Calu3 (cell line): ENCODE measurements around the gene ETV3L. TPM values are rescaled to one million over a fixed set of nuclear protein-coding genes. Genes with fewer than 3 reads are reported as not detected.
A peak's percentile ranks its signal among the peaks of the same experiment; 100 is the strongest.

ENCODE experiments used
- BruUV-seq: library from RNA; stranded (reverse); fragments of 400-500 nt; replicated peaks from 2 replicates; lab custom pipeline; 2021; lab: Mats Ljungman, UMichigan
- CTCF ChIA-PET: fragments of 300-600 bp; sonication (Branson Sonifier 250); formaldehyde crosslinking; loops from one replicate; lab custom pipeline; 2022; ENCODE audit warnings: antibody characterized with exemption; lab: Charles Lee
- DNase-seq: peaks from one replicate; pipeline ENCODE4 v3.0.0; 2022
- H3K27ac Mint-ChIP-seq: one replicate; pipeline ENCODE4 v1.8.0; 2022; ENCODE audit warnings: mixed read lengths; ENCODE audit not compliant: unreplicated experiment
- H3K27me3 Mint-ChIP-seq: one replicate; pipeline ENCODE4 v1.8.0; 2022; ENCODE audit warnings: mixed read lengths; ENCODE audit not compliant: unreplicated experiment
- H3K36me3 Mint-ChIP-seq: one replicate; pipeline ENCODE4 v1.8.0; 2022; ENCODE audit warnings: mild to moderate bottlenecking, moderate library complexity, mixed read lengths; ENCODE audit not compliant: insufficient read depth, unreplicated experiment
- H3K4me1 Mint-ChIP-seq: one replicate; pipeline ENCODE4 v1.8.0; 2022; ENCODE audit warnings: mild to moderate bottlenecking, low read depth, mixed read lengths; ENCODE audit not compliant: unreplicated experiment
- H3K4me3 Mint-ChIP-seq: one replicate; pipeline ENCODE4 v1.8.0; 2022; ENCODE audit warnings: mild to moderate bottlenecking, low read depth, moderate library complexity, mixed read lengths; ENCODE audit not compliant: unreplicated experiment
- H3K9me3 Mint-ChIP-seq: one replicate; pipeline ENCODE4 v1.8.0; 2022; ENCODE audit warnings: low read depth, mixed read lengths; ENCODE audit not compliant: unreplicated experiment
- intact Hi-C: fragments of 100-400 bp; cut with micrococcal nuclease; formaldehyde crosslinking; loops from one replicate; pipeline ENCODE4 v1.10.0; 2022; ENCODE audit not compliant: unreplicated experiment
- total RNA-seq: library from RNA; stranded (reverse); gene quantifications from 2 replicates; pipeline ENCODE4 v1.2.3, GENCODE V29; 2022
- TF ChIP-seq, protein P1 (sequence below): fragments of 200-600 bp; IDR thresholded peaks from one replicate; pipeline ENCODE4 v1.8.0; 2022; ENCODE audit warnings: antibody characterized with exemption; ENCODE audit not compliant: unreplicated experiment

The ETV3L gene
- total RNA-seq, 1 experiment from 2014 or later = not detected

DNA sequence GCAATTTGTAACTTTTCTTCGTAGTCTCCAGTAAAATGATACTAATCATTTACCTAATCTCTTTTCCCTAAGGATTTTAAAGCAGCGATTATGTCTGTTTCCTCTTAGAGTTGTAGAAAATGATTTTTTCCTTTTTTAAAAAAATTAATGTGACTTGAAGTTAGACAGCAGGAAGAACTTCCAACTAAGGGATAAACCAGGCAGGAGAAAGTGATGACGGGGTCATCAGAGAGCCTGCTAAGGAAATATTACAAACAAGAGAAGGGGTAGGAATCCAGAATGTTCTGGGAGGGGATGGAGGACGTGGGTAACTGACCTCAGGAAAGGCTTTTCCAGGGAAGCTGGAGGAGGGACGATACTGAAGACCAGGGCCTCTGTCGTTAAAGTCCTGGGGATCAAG, 8.8 kb upstream of the ETV3L start:
- Mint-ChIP-seq H3K4me3 (no peak overlapping the region), H3K27ac (no peak overlapping the region), H3K36me3 (no peaks in the 10 kb centered on the region), H3K9me3 (no peaks in the 10 kb centered on the region), H3K4me1 (peaks cover 14% of the 10 kb centered on the region), H3K27me3 (peaks cover 94% of the 10 kb centered on the region)
- DNase-seq = no peak
- TF ChIP-seq, protein P1, sequence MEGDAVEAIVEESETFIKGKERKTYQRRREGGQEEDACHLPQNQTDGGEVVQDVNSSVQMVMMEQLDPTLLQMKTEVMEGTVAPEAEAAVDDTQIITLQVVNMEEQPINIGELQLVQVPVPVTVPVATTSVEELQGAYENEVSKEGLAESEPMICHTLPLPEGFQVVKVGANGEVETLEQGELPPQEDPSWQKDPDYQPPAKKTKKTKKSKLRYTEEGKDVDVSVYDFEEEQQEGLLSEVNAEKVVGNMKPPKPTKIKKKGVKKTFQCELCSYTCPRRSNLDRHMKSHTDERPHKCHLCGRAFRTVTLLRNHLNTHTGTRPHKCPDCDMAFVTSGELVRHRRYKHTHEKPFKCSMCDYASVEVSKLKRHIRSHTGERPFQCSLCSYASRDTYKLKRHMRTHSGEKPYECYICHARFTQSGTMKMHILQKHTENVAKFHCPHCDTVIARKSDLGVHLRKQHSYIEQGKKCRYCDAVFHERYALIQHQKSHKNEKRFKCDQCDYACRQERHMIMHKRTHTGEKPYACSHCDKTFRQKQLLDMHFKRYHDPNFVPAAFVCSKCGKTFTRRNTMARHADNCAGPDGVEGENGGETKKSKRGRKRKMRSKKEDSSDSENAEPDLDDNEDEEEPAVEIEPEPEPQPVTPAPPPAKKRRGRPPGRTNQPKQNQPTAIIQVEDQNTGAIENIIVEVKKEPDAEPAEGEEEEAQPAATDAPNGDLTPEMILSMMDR = no peak
- intact Hi-C loops = no loop called here
- BruUV-seq = no TSS peak
- CTCF ChIA-PET = interaction anchor here (0.6 kb wide), 1 partner anchor 37 kb away, joined by 3 read pairs; no protein-coding TSS in a partner anchor

DNA sequence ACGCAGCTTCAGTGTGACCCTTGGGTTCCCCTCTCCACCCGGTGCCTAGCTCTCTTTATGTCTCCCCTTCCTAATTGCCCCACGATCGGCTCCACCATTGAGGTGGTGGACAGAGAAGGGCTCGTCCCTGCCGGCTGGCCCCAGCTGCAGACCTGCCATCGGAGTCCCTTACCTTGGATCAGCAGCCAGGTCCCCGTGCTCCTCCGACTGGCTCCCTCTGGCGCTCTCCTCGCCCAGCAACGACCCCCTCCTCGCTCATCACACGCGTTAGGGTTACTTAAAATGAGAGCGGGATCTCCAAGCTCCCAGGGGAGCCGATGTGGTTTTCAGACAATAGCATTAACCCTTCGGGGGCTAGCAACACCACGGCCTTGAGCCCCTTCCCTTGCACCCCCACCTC, 8.1 kb upstream of the ETV3L start:
- TF ChIP-seq, protein P1 = no peak
- DNase-seq = no peak
- no peaks in the 10 kb centered on the region for H3K9me3 Mint-ChIP-seq
- no TSS peak for BruUV-seq
- no peak overlapping the region for H3K27ac Mint-ChIP-seq
- H3K27me3 Mint-ChIP-seq = peaks cover 94% of the 10 kb centered on the region
- H3K4me1 Mint-ChIP-seq = peaks cover 14% of the 10 kb centered on the region
- H3K4me3 Mint-ChIP-seq = no peak overlapping the region
- CTCF ChIA-PET = no interaction called here
- intact Hi-C loops = no loop called here
- no peaks in the 10 kb centered on the region for H3K36me3 Mint-ChIP-seq

DNA sequence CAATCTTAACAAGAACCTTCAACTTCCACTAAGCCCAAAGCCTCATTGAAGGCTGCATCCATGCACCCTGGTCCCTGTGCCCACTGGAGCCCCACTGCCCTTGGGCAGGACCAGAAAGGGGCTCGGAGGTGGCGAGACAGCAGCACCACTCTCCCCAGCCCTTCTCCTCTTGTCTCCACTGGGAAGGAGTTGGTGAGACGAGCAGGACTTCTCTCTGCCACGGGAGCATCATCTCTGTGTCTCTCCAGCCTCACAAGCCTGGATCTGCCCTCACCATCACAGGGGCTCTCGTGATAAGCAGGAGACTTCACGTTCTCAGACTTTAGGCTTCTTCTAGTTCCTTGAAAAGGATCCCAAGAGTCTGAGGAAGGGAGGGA, 7.2 kb upstream of the ETV3L start:
- H3K27ac Mint-ChIP-seq = no peak overlapping the region
- no peaks in the 10 kb centered on the region for H3K36me3 Mint-ChIP-seq
- TF ChIP-seq, protein P1 = no peak
- BruUV-seq = no TSS peak
- no peak for DNase-seq
- peaks cover 92% of the 10 kb centered on the region for H3K27me3 Mint-ChIP-seq
- H3K4me3 Mint-ChIP-seq = no peak overlapping the region
- H3K9me3 Mint-ChIP-seq = no peaks in the 10 kb centered on the region
- intact Hi-C loops = no loop called here
- CTCF ChIA-PET = interaction anchor here (0.6 to 1.5 kb wide), 4 partner anchors 13 to 214 kb away, joined by 3 to 7 read pairs (median 4); no protein-coding TSS in a partner anchor
- peaks cover 14% of the 10 kb centered on the region for H3K4me1 Mint-ChIP-seq

DNA sequence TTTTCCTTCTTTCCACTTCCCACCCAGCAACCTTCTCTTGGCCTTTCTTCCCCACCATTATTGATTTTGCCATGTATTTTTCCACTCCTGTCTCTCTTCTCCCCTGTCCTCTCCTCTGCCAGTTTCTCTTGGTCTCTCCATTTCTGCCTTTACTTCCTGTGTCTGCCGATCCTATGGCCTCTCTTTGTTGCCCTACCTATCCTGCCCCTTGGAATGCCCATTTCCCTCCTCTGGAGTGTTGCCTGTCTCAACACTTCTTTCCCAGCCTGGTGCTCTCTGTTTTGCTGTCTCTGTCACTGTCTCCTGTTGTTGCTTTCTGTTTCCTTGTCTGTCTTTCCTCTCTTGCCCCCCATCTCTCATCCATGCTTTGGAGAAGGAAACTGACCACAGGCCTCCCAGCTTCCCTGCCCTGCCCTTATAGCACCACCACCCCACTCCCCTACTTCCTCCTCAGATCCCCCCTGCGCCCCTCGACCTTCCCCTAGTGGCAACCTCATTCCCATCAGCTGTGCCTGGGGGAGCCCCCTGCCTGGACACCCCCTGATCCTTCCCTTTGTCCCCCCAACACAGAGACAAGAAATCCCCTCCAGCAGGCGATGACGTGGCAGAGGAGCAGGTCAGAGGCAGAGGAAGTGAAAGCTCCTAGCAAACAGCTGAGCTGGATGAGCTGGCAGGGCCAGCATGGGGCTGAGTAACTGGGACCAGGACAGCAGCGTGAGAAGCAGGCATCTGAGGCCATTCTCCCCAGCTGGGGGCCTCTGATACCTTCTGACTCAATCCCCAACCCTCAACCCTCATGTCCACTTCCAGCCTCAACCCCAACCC, 6.6 kb upstream of the ETV3L start:
- peaks cover 14% of the 10 kb centered on the region for H3K4me1 Mint-ChIP-seq
- CTCF ChIA-PET = interaction anchor here (0.6 to 1.5 kb wide), 4 partner anchors 13 to 213 kb away, joined by 3 to 7 read pairs (median 4); no protein-coding TSS in a partner anchor
- DNase-seq = peak; percentile 43
- BruUV-seq = no TSS peak
- TF ChIP-seq, protein P1 = no peak
- no peaks in the 10 kb centered on the region for H3K36me3 Mint-ChIP-seq
- H3K9me3 Mint-ChIP-seq = no peaks in the 10 kb centered on the region
- no peak overlapping the region for H3K4me3 Mint-ChIP-seq
- H3K27me3 Mint-ChIP-seq = peaks cover 86% of the 10 kb centered on the region
- peak overlapping the region; percentile 7 for H3K27ac Mint-ChIP-seq
- intact Hi-C loops = no loop called here
